PFSK-1 (cell line): ENCODE data around the gene C5AR2. TPM values are rescaled to one million over a fixed set of nuclear protein-coding genes. Genes with fewer than 3 reads are reported as not detected.

Experiments used
- FOXP2 ChIP-seq: optimal IDR thresholded peaks from 2 replicates; pipeline ENCODE3; 2011; ENCODE audit warnings: borderline replicate concordance, control low read depth, inconsistent platforms; ENCODE audit not compliant: insufficient read depth; ENCODE audit errors: extremely low read length, extremely low read depth
- POLR2AphosphoS5 ChIP-seq: IDR thresholded peaks from 2 replicates; pipeline ENCODE4 v1.6.1; 2012; ENCODE audit warnings: low read depth, mild to moderate bottlenecking, control low read depth, low read length, moderate library complexity
- REST ChIP-seq, 2 experiments: IDR thresholded peaks; 2 replicates each; pipeline versions ENCODE4 v1.6.1 to v1.8.0; 2011 to 2012; ENCODE audit warnings: low read depth in 2 of 2, low read length in 2 of 2, control low read depth in 1 of 2, inconsistent platforms in 1 of 2, mild to moderate bottlenecking in 1 of 2, moderate library complexity in 1 of 2; ENCODE audit not compliant: insufficient read depth in 1 of 2
- SIN3A ChIP-seq: IDR thresholded peaks from 2 replicates; pipeline ENCODE4 v1.6.1; 2012; ENCODE audit warnings: mild to moderate bottlenecking, low read length, moderate library complexity, borderline replicate concordance; ENCODE audit not compliant: insufficient read depth
- TAF1 ChIP-seq: IDR thresholded peaks from 2 replicates; pipeline ENCODE4 v1.6.1; 2012; ENCODE audit warnings: low read length, control low read depth, borderline replicate concordance; ENCODE audit not compliant: insufficient read depth
- polyA plus RNA-seq: library from polyadenylated mRNA; unstranded; fragments of >200 nt; gene quantifications from one replicate; pipeline ENCODE4 v1.2.1, GENCODE V29; 2012; ENCODE audit warnings: low read depth, missing spikeins; ENCODE audit not compliant: insufficient read length

Gene C5AR2
- polyA plus RNA-seq, result 0.20 TPM

GRCh38 chr19:47331931-47332547 lies at the start of gene C5AR2:
Gene C5AR2 (plus strand): TSS chr19:47332175. CDS start chr19:47340800, 8,625 bp downstream.
- TF ChIP-seq TAF1 (no peak), FOXP2 (no peak), REST (IDR thresholded peaks at IDR 0.05; ENCODE audit: insufficient read depth in 1 of 2, low read depth in 2 of 2, low read length in 2 of 2) (no peak), POLR2AphosphoS5 (no peak), SIN3A (no peak)

GRCh38 chr19:47283405-47284059 lies 48.4 kb upstream of the C5AR2 start:
- TF ChIP-seq REST (IDR thresholded peaks at IDR 0.05; ENCODE audit: insufficient read depth in 1 of 2, low read depth in 2 of 2, low read length in 2 of 2) (no peak), FOXP2 (no peak), TAF1 (no peak), SIN3A (no peak), POLR2AphosphoS5 (no peak)

GRCh38 chr19:47284324-47284899 lies 47.6 kb upstream of the C5AR2 start:
- TF ChIP-seq TAF1 (no peak), SIN3A (no peak), POLR2AphosphoS5 (no peak), FOXP2 (no peak), REST (IDR thresholded peaks at IDR 0.05; ENCODE audit: insufficient read depth in 1 of 2, low read depth in 2 of 2, low read length in 2 of 2) (no peak)

- TF ChIP-seq REST (IDR thresholded peaks at IDR 0.05; ENCODE audit: insufficient read depth in 1 of 2, low read depth in 2 of 2, low read length in 2 of 2) (no peak), TAF1 (no peak)
Measured at GRCh38 chr19:47296036-47296435, 35.9 kb upstream of the C5AR2 start.
